Measurements from ENCODE around the gene PCSK5. TPM values are rescaled to one million over a fixed set of nuclear protein-coding genes. Genes with fewer than 3 reads are reported as not detected.

Gene PCSK5
- total and polyA plus RNA-seq, 2 donors (not counting 1 experiment from before 2014, with no cell fraction given): 0.09 TPM; not detected in 1

DNA sequence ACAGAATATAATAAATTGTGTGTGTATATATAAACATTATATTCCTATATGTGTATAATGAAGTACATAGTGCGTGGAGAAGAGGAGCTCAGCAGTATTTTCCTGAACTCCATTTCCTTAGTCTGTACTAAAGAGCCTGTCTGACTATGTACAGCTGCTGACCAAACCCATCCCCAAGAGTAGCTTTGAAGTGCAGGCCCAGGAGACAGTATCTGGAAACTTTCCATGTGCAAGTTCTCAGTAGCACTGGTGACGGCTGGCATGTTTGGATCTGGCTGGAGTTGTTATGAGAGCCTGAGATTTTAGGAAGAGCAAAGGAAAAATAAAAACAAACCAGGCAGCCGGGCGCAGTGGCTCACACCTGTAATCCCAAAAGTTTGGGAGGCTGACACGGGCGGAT lies 259.5 kb downstream of the PCSK5 start:
- Mint-ChIP-seq H3K9me3 (ENCODE audit: insufficient read depth) (no peaks in the 10 kb centered on the region), H3K4me3 (no peak overlapping the region), H3K4me1 (peaks cover 10% of the 10 kb centered on the region), H3K27ac (no peak overlapping the region), H3K27me3 (peaks cover 12% of the 10 kb centered on the region)
- ChIA-PET POLR2A (no interaction called here), CTCF (no interaction called here)
- intact Hi-C loops (cut with micrococcal nuclease): no loop called here
- Histone ChIP-seq H3K27me3 (replicated peaks in 1 of 4; ENCODE audit: control extremely low read depth in 1 of 4, control insufficient read depth in 3 of 4, insufficient read depth in 4 of 4, low read length in 3 of 4) (no peaks in the 10 kb centered on the region), H3K79me2 (ENCODE audit: control insufficient read depth, insufficient read depth, low read length) (no peaks in the 10 kb centered on the region), H3K9ac (ENCODE audit: low read length) (no peak overlapping the region), H3K9me3 (ENCODE audit: control extremely low read depth in 1 of 3, control insufficient read depth in 2 of 3, insufficient read depth in 1 of 3, low read length in 2 of 3) (no peaks in the 10 kb centered on the region), H2AFZ (ENCODE audit: insufficient read depth, low read depth, low read length, poor library complexity, severe bottlenecking) (no peak overlapping the region), H3K4me2 (replicated peaks; ENCODE audit: low read depth, low read length, poor library complexity, severe bottlenecking) (no peak overlapping the region), H3K4me3 (ENCODE audit: control extremely low read depth in 1 of 5, extremely low read depth in 1 of 5, insufficient read depth in 1 of 5, low read depth in 2 of 5, low read length in 4 of 5) (no peak overlapping the region), H3K36me3 (replicated peaks in 1 of 2; ENCODE audit: control extremely low read depth in 1 of 2, control insufficient read depth in 1 of 2, extremely low read depth in 1 of 2, insufficient read depth in 2 of 2, low read length in 1 of 2) (no peaks in the 10 kb centered on the region), H4K20me1 (ENCODE audit: control insufficient read depth, insufficient read depth, low read length, poor library complexity, severe bottlenecking) (no peaks in the 10 kb centered on the region), H3K4me1 (ENCODE audit: control insufficient read depth in 2 of 2, insufficient read depth in 2 of 2, low read length in 2 of 2) (no peaks in the 10 kb centered on the region), H3K27ac (ENCODE audit: low read length in 2 of 2) (no peak overlapping the region)
- ATAC-seq (ENCODE audit: low read depth) (no peak), DNase-seq (no peak)
- TF ChIP-seq, protein P1, sequence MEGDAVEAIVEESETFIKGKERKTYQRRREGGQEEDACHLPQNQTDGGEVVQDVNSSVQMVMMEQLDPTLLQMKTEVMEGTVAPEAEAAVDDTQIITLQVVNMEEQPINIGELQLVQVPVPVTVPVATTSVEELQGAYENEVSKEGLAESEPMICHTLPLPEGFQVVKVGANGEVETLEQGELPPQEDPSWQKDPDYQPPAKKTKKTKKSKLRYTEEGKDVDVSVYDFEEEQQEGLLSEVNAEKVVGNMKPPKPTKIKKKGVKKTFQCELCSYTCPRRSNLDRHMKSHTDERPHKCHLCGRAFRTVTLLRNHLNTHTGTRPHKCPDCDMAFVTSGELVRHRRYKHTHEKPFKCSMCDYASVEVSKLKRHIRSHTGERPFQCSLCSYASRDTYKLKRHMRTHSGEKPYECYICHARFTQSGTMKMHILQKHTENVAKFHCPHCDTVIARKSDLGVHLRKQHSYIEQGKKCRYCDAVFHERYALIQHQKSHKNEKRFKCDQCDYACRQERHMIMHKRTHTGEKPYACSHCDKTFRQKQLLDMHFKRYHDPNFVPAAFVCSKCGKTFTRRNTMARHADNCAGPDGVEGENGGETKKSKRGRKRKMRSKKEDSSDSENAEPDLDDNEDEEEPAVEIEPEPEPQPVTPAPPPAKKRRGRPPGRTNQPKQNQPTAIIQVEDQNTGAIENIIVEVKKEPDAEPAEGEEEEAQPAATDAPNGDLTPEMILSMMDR (IDR thresholded peaks at IDR 0.05): no peak
- no peak for TF ChIP-seq EZH2 (IDR thresholded peaks at IDR 0.05; ENCODE audit: borderline replicate concordance, insufficient read depth, low read depth, low read length, poor library complexity, severe bottlenecking)
- WGBS (ENCODE audit: insufficient coverage): 88% methylated on average over 1 of the region's 6 CpGs

DNA sequence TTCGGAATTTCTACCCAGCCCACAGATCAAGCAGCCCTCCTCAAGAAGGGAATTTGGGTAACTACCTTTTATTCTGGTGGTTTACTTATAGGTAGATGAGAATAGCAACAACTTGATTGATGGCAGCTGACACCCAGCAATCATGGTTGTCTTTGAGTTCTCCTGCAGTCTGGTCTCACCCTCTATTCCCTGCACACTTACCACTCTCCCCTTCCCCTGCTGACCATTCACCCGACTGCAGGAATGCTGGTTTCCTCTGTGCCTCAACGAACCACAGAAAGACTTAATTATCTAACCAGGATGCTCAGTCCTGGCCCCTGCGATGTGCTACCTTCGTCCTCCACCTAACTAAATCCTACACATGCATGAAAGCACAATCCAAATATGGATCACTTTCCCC lies 260.8 kb downstream of the PCSK5 start:
- H3K36me3 ChIP-seq (replicated peaks in 1 of 2; ENCODE audit: control extremely low read depth in 1 of 2, control insufficient read depth in 1 of 2, extremely low read depth in 1 of 2, insufficient read depth in 2 of 2, low read length in 1 of 2): no peaks in the 10 kb centered on the region
- H3K4me1 Mint-ChIP-seq: peaks cover 10% of the 10 kb centered on the region
- WGBS (ENCODE audit: insufficient coverage): 93% methylated on average over 4 of the region's 5 CpGs
- H3K4me3 ChIP-seq (ENCODE audit: control extremely low read depth in 1 of 5, extremely low read depth in 1 of 5, insufficient read depth in 1 of 5, low read depth in 2 of 5, low read length in 4 of 5): no peak overlapping the region
- H3K4me2 ChIP-seq (replicated peaks; ENCODE audit: low read depth, low read length, poor library complexity, severe bottlenecking): no peak overlapping the region
- H3K27ac ChIP-seq (ENCODE audit: low read length in 2 of 2): no peak overlapping the region
- H3K9me3 Mint-ChIP-seq (ENCODE audit: insufficient read depth): no peaks in the 10 kb centered on the region
- DNase-seq (no peak), ATAC-seq (ENCODE audit: low read depth) (no peak)
- no peaks in the 10 kb centered on the region for H3K27me3 ChIP-seq (replicated peaks in 1 of 4; ENCODE audit: control extremely low read depth in 1 of 4, control insufficient read depth in 3 of 4, insufficient read depth in 4 of 4, low read length in 3 of 4)
- H3K4me3 Mint-ChIP-seq: peak overlapping the region; percentile 24
- ChIA-PET POLR2A (no interaction called here), CTCF (no interaction called here)
- H2AFZ ChIP-seq (ENCODE audit: insufficient read depth, low read depth, low read length, poor library complexity, severe bottlenecking): no peak overlapping the region
- H3K27ac Mint-ChIP-seq: no peak overlapping the region
- no peaks in the 10 kb centered on the region for H4K20me1 ChIP-seq (ENCODE audit: control insufficient read depth, insufficient read depth, low read length, poor library complexity, severe bottlenecking)
- no peak for TF ChIP-seq EZH2 (IDR thresholded peaks at IDR 0.05; ENCODE audit: borderline replicate concordance, insufficient read depth, low read depth, low read length, poor library complexity, severe bottlenecking)
- TF ChIP-seq, protein P1 (IDR thresholded peaks at IDR 0.05): no peak
- no peaks in the 10 kb centered on the region for H3K79me2 ChIP-seq (ENCODE audit: control insufficient read depth, insufficient read depth, low read length)
- H3K27me3 Mint-ChIP-seq: peaks cover 12% of the 10 kb centered on the region
- intact Hi-C loops (cut with micrococcal nuclease): no loop called here
- H3K9me3 ChIP-seq (ENCODE audit: control extremely low read depth in 1 of 3, control insufficient read depth in 2 of 3, insufficient read depth in 1 of 3, low read length in 2 of 3): no peaks in the 10 kb centered on the region
- no peak overlapping the region for H3K9ac ChIP-seq (ENCODE audit: low read length)
- H3K4me1 ChIP-seq (ENCODE audit: control insufficient read depth in 2 of 2, insufficient read depth in 2 of 2, low read length in 2 of 2): no peaks in the 10 kb centered on the region
